Measurements from ENCODE around the gene NSDHL.

DNA sequence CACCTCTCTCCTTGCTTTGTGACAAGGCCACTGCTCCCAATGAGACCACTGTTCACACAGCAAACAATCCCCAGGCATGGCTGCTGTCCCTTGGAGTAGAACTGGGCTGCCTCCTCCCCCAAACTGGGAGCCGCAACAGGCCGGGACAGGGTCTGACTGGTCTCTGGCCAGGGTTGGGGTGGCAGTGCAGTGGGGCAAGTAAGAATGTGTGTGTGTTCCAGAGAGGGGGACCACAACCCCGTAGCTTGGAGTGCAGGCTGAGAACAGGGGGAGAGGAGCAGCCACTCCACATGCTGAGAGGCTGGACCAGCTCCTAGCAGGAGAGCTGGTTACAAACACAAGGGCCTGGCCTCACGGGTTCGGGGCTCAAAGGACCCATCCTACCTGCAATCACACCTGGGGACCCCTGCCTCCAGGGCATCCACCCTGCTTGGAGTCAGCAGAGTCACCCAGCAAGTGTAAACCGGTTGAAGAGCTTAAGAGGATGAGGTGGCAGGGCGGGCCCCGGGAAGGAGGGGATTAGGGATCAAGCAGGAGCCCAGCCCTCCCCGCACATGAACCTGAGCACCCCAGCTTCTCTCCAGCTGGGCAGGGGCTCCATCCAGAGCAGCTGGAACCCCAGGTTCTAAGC, 63.2 kb downstream of the NSDHL start:
- TF ChIP-seq, protein P1, sequence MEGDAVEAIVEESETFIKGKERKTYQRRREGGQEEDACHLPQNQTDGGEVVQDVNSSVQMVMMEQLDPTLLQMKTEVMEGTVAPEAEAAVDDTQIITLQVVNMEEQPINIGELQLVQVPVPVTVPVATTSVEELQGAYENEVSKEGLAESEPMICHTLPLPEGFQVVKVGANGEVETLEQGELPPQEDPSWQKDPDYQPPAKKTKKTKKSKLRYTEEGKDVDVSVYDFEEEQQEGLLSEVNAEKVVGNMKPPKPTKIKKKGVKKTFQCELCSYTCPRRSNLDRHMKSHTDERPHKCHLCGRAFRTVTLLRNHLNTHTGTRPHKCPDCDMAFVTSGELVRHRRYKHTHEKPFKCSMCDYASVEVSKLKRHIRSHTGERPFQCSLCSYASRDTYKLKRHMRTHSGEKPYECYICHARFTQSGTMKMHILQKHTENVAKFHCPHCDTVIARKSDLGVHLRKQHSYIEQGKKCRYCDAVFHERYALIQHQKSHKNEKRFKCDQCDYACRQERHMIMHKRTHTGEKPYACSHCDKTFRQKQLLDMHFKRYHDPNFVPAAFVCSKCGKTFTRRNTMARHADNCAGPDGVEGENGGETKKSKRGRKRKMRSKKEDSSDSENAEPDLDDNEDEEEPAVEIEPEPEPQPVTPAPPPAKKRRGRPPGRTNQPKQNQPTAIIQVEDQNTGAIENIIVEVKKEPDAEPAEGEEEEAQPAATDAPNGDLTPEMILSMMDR (IDR thresholded peaks at IDR 0.05; ENCODE audit: insufficient read depth, low read depth, low read length): no peak
- no peak for TF ChIP-seq EZH2 (IDR thresholded peaks at IDR 0.05; ENCODE audit: insufficient read depth, low read length)

All from astrocyte (in vitro differentiated cells and primary cell).